Choroid plexus epithelial cell (primary cell): Measurements from ENCODE around the gene GALNT9.

Source experiments
- DNase-seq: peaks from one replicate; pipeline ENCODE4 v3.0.0-alpha.2; 2010; ENCODE audit warnings: low read depth
- H3K4me3 ChIP-seq: 2 replicates; pipeline ENCODE4 v1.5.1; 2011; ENCODE audit warnings: low read depth, mild to moderate bottlenecking, control low read depth, low read length, moderate library complexity
- CTCF ChIP-seq: conservative IDR thresholded peaks from 2 replicates; pipeline ENCODE4 v1.5.1; 2011; ENCODE audit warnings: low read depth, mild to moderate bottlenecking, control low read depth, inconsistent platforms, low read length, moderate library complexity

The GALNT9 gene

GRCh38 chr12:132157733-132158409 lies 171.5 kb downstream of the GALNT9 start:
- no peak for DNase-seq
- no peak overlapping the region for H3K4me3 ChIP-seq
- no peak for TF ChIP-seq CTCF

- no peak for DNase-seq
- H3K4me3 ChIP-seq = no peak overlapping the region
- no peak for TF ChIP-seq CTCF
These were observed 172.6 kb downstream of the GALNT9 start for GRCh38 chr12:132156573-132157325.

GRCh38 chr12:132155771-132156572 lies 173.4 kb downstream of the GALNT9 start:
- DNase-seq = no peak
- H3K4me3 ChIP-seq = no peak overlapping the region
- TF ChIP-seq CTCF = no peak

- TF ChIP-seq CTCF = no peak
- no peak overlapping the region for H3K4me3 ChIP-seq
- DNase-seq = no peak
These were observed 174.2 kb downstream of the GALNT9 start for GRCh38 chr12:132154941-132155770.

GRCh38 chr12:132154341-132154761 lies 175.0 kb downstream of the GALNT9 start:
- H3K4me3 ChIP-seq = no peak overlapping the region
- DNase-seq = no peak
- TF ChIP-seq CTCF = no peak
